ENCODE data around the gene RHOBTB1.

RHOBTB1 gene

GRCh38 chr10:60906411-60906810 is 37.6 kb downstream of the RHOBTB1 start:
- no peak for DNase-seq (ENCODE audit: low spot score in 2 of 2)
- Mint-ChIP-seq H3K27ac (ENCODE audit: low read depth) (no peak overlapping the region), H3K36me3 (ENCODE audit: insufficient read depth) (peaks cover 2% of the 10 kb centered on the region), H3K4me1 (peaks cover 10% of the 10 kb centered on the region), H3K4me3 (no peak overlapping the region), H3K9me3 (peaks cover 5% of the 10 kb centered on the region), H3K27me3 (peaks cover 63% of the 10 kb centered on the region)
- no peak for ATAC-seq (replicated peaks; ENCODE audit: extremely low read depth, poor library complexity, severe bottlenecking)

GRCh38 chr10:60905580-60905979 is 38.4 kb downstream of the RHOBTB1 start:
- Mint-ChIP-seq H3K27ac (ENCODE audit: low read depth) (no peak overlapping the region), H3K9me3 (peaks cover 5% of the 10 kb centered on the region)

GRCh38 chr10:60903096-60903495 is 40.9 kb downstream of the RHOBTB1 start:
- Mint-ChIP-seq H3K36me3 (ENCODE audit: insufficient read depth) (peaks cover 2% of the 10 kb centered on the region), H3K27ac (ENCODE audit: low read depth) (no peak overlapping the region), H3K4me1 (no peaks in the 10 kb centered on the region), H3K4me3 (no peak overlapping the region), H3K9me3 (peaks cover 5% of the 10 kb centered on the region), H3K27me3 (peaks cover 57% of the 10 kb centered on the region)
- ATAC-seq (replicated peaks; ENCODE audit: extremely low read depth, poor library complexity, severe bottlenecking): no peak
- DNase-seq (ENCODE audit: low spot score in 2 of 2): no peak

More at GRCh38 chr10:60905580-60905979, 38.4 kb downstream of the RHOBTB1 start:
- ATAC-seq (replicated peaks; ENCODE audit: extremely low read depth, poor library complexity, severe bottlenecking) (no peak), DNase-seq (ENCODE audit: low spot score in 2 of 2) (no peak)
- Mint-ChIP-seq H3K4me1 (peaks cover 2% of the 10 kb centered on the region), H3K27me3 (peaks cover 55% of the 10 kb centered on the region), H3K4me3 (no peak overlapping the region), H3K36me3 (ENCODE audit: insufficient read depth) (no peaks in the 10 kb centered on the region)

GRCh38 chr10:60901561-60902235 is 42.3 kb downstream of the RHOBTB1 start:
- ATAC-seq (replicated peaks; ENCODE audit: extremely low read depth, poor library complexity, severe bottlenecking) (no peak), DNase-seq (ENCODE audit: low spot score in 2 of 2) (no peak)
- Mint-ChIP-seq H3K4me3 (no peak overlapping the region), H3K36me3 (ENCODE audit: insufficient read depth) (peaks cover 2% of the 10 kb centered on the region), H3K27me3 (peaks cover 44% of the 10 kb centered on the region), H3K4me1 (no peaks in the 10 kb centered on the region), H3K9me3 (no peaks in the 10 kb centered on the region), H3K27ac (ENCODE audit: low read depth) (no peak overlapping the region)

- ATAC-seq (replicated peaks; ENCODE audit: extremely low read depth, poor library complexity, severe bottlenecking): no peak
- H3K4me3 Mint-ChIP-seq: no peak overlapping the region
- no peak overlapping the region for H3K27ac Mint-ChIP-seq (ENCODE audit: low read depth)
- no peaks in the 10 kb centered on the region for H3K4me1 Mint-ChIP-seq
- peaks cover 35% of the 10 kb centered on the region for H3K27me3 Mint-ChIP-seq
- no peaks in the 10 kb centered on the region for H3K9me3 Mint-ChIP-seq
- DNase-seq (ENCODE audit: low spot score in 2 of 2): no peak
- peaks cover 2% of the 10 kb centered on the region for H3K36me3 Mint-ChIP-seq (ENCODE audit: insufficient read depth)
Observed at GRCh38 chr10:60899266-60899665, 44.7 kb downstream of the RHOBTB1 start.

GRCh38 chr10:60898321-60898720 is 45.7 kb downstream of the RHOBTB1 start:
- no peak overlapping the region for H3K27ac Mint-ChIP-seq (ENCODE audit: low read depth)
- no peaks in the 10 kb centered on the region for H3K9me3 Mint-ChIP-seq
- H3K27me3 Mint-ChIP-seq: peaks cover 29% of the 10 kb centered on the region
- no peak for DNase-seq (ENCODE audit: low spot score in 2 of 2)
- no peaks in the 10 kb centered on the region for H3K4me1 Mint-ChIP-seq
- H3K36me3 Mint-ChIP-seq (ENCODE audit: insufficient read depth): peaks cover 2% of the 10 kb centered on the region
- ATAC-seq (replicated peaks; ENCODE audit: extremely low read depth, poor library complexity, severe bottlenecking): no peak
- no peak overlapping the region for H3K4me3 Mint-ChIP-seq

- peaks cover 2% of the 10 kb centered on the region for H3K36me3 Mint-ChIP-seq (ENCODE audit: insufficient read depth)
- no peak overlapping the region for H3K27ac Mint-ChIP-seq (ENCODE audit: low read depth)
- H3K4me3 Mint-ChIP-seq: no peak overlapping the region
- peaks cover 15% of the 10 kb centered on the region for H3K27me3 Mint-ChIP-seq
- DNase-seq (ENCODE audit: low spot score in 2 of 2) (no peak), ATAC-seq (replicated peaks; ENCODE audit: extremely low read depth, poor library complexity, severe bottlenecking) (no peak)
- H3K4me1 Mint-ChIP-seq: no peaks in the 10 kb centered on the region
- no peaks in the 10 kb centered on the region for H3K9me3 Mint-ChIP-seq
Observed at GRCh38 chr10:60896810-60897209, 47.2 kb downstream of the RHOBTB1 start.

GRCh38 chr10:60896033-60896432 is 48.0 kb downstream of the RHOBTB1 start:
- Mint-ChIP-seq H3K27me3 (peaks cover 16% of the 10 kb centered on the region), H3K9me3 (no peaks in the 10 kb centered on the region), H3K27ac (ENCODE audit: low read depth) (no peak overlapping the region), H3K36me3 (ENCODE audit: insufficient read depth) (peaks cover 2% of the 10 kb centered on the region), H3K4me3 (no peak overlapping the region), H3K4me1 (no peaks in the 10 kb centered on the region)
- ATAC-seq (replicated peaks; ENCODE audit: extremely low read depth, poor library complexity, severe bottlenecking) (no peak), DNase-seq (ENCODE audit: low spot score in 2 of 2) (no peak)

GRCh38 chr10:60894786-60895185 is 49.2 kb downstream of the RHOBTB1 start:
- ATAC-seq (replicated peaks; ENCODE audit: extremely low read depth, poor library complexity, severe bottlenecking): no peak
- Mint-ChIP-seq H3K4me3 (no peak overlapping the region), H3K27me3 (peaks cover 19% of the 10 kb centered on the region), H3K9me3 (no peaks in the 10 kb centered on the region), H3K36me3 (ENCODE audit: insufficient read depth) (no peaks in the 10 kb centered on the region), H3K27ac (ENCODE audit: low read depth) (no peak overlapping the region), H3K4me1 (no peaks in the 10 kb centered on the region)
- DNase-seq (ENCODE audit: low spot score in 2 of 2): no peak

GRCh38 chr10:60893231-60893630 is 50.8 kb downstream of the RHOBTB1 start:
- Mint-ChIP-seq H3K36me3 (ENCODE audit: insufficient read depth) (no peaks in the 10 kb centered on the region), H3K9me3 (no peaks in the 10 kb centered on the region), H3K4me3 (no peak overlapping the region), H3K4me1 (no peaks in the 10 kb centered on the region), H3K27me3 (peaks cover 10% of the 10 kb centered on the region), H3K27ac (ENCODE audit: low read depth) (no peak overlapping the region)
- ATAC-seq (replicated peaks; ENCODE audit: extremely low read depth, poor library complexity, severe bottlenecking) (no peak), DNase-seq (ENCODE audit: low spot score in 2 of 2) (no peak)

- Mint-ChIP-seq H3K36me3 (ENCODE audit: insufficient read depth) (no peaks in the 10 kb centered on the region), H3K4me1 (no peaks in the 10 kb centered on the region), H3K27me3 (peaks cover 13% of the 10 kb centered on the region), H3K4me3 (no peak overlapping the region), H3K9me3 (no peaks in the 10 kb centered on the region), H3K27ac (ENCODE audit: low read depth) (no peak overlapping the region)
- DNase-seq (ENCODE audit: low spot score in 2 of 2) (no peak), ATAC-seq (replicated peaks; ENCODE audit: extremely low read depth, poor library complexity, severe bottlenecking) (no peak)
Observed at GRCh38 chr10:60892571-60892970, 51.4 kb downstream of the RHOBTB1 start.

- Mint-ChIP-seq H3K4me3 (no peak overlapping the region), H3K4me1 (no peaks in the 10 kb centered on the region), H3K27ac (ENCODE audit: low read depth) (no peak overlapping the region), H3K27me3 (peaks cover 26% of the 10 kb centered on the region), H3K9me3 (no peaks in the 10 kb centered on the region), H3K36me3 (ENCODE audit: insufficient read depth) (no peaks in the 10 kb centered on the region)
- DNase-seq (ENCODE audit: low spot score in 2 of 2) (no peak), ATAC-seq (replicated peaks; ENCODE audit: extremely low read depth, poor library complexity, severe bottlenecking) (no peak)
Observed at GRCh38 chr10:60890811-60891210, 53.2 kb downstream of the RHOBTB1 start.

GRCh38 chr10:60883187-60883586 is 60.8 kb downstream of the RHOBTB1 start:
- Mint-ChIP-seq H3K9me3 (no peaks in the 10 kb centered on the region), H3K36me3 (ENCODE audit: insufficient read depth) (no peaks in the 10 kb centered on the region)

More at GRCh38 chr10:60883187-60883586, 60.8 kb downstream of the RHOBTB1 start:
- ATAC-seq (replicated peaks; ENCODE audit: extremely low read depth, poor library complexity, severe bottlenecking) (no peak), DNase-seq (ENCODE audit: low spot score in 2 of 2) (no peak)
- Mint-ChIP-seq H3K4me3 (no peak overlapping the region), H3K27ac (ENCODE audit: low read depth) (no peak overlapping the region), H3K4me1 (no peaks in the 10 kb centered on the region), H3K27me3 (peaks cover 19% of the 10 kb centered on the region)

Data from central memory CD8-positive, alpha-beta T cell (primary cell).